WI38 (cell line): ENCODE data around the gene FNDC3B.

Source experiments
- H3K4me3 ChIP-seq: 2 replicates; pipeline ENCODE4 v1.5.1; 2011; ENCODE audit warnings: low read depth, mild to moderate bottlenecking, control low read depth, low read length
- TF ChIP-seq, protein P1 (sequence below): IDR thresholded peaks from 2 replicates; pipeline ENCODE4 v1.5.1; 2012; ENCODE audit warnings: low read depth, mild to moderate bottlenecking, control low read depth, low read length

The FNDC3B gene

DNA sequence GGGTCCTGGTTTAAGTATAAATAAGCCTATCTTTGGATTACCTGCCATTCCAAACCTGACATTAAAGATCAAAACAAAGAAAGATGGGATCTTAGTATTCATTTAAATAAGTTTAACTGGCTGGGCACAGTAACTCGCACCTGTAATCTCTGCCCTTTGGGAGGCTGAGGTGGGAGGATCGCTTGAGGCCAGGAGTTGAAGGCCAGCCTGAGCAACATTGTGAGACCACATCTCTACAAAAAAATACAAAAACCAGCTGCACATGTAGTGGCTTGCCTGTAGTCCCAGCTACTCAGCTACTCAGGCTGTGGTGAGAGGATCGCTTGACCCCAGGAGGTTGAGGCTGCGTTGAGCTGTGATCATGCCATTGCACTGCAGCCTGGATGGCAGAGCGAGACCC lies 176.9 kb downstream of the FNDC3B start:
- H3K4me3 ChIP-seq = no peak overlapping the region
- TF ChIP-seq, protein P1, sequence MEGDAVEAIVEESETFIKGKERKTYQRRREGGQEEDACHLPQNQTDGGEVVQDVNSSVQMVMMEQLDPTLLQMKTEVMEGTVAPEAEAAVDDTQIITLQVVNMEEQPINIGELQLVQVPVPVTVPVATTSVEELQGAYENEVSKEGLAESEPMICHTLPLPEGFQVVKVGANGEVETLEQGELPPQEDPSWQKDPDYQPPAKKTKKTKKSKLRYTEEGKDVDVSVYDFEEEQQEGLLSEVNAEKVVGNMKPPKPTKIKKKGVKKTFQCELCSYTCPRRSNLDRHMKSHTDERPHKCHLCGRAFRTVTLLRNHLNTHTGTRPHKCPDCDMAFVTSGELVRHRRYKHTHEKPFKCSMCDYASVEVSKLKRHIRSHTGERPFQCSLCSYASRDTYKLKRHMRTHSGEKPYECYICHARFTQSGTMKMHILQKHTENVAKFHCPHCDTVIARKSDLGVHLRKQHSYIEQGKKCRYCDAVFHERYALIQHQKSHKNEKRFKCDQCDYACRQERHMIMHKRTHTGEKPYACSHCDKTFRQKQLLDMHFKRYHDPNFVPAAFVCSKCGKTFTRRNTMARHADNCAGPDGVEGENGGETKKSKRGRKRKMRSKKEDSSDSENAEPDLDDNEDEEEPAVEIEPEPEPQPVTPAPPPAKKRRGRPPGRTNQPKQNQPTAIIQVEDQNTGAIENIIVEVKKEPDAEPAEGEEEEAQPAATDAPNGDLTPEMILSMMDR = no peak

DNA sequence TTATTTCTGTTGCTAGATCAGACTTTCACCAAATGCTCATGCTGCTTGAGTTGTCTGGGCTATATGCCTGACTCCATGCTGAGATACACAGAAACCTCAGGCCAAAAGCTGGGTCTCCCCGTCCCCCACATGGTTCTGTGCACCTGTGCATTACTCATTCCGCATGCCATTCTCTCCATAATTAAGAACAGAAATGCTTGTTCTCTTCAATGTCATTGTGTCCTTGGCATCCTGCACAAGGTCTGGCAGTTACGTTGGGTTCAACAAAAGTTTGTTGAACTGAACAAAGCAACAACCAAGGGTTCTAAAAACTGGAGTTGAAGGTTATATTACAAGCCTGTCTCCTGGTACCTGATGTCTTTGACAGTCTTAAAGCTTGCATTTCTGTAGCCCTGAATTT lies 177.5 kb downstream of the FNDC3B start:
- no peak overlapping the region for H3K4me3 ChIP-seq
- TF ChIP-seq, protein P1 = no peak

DNA sequence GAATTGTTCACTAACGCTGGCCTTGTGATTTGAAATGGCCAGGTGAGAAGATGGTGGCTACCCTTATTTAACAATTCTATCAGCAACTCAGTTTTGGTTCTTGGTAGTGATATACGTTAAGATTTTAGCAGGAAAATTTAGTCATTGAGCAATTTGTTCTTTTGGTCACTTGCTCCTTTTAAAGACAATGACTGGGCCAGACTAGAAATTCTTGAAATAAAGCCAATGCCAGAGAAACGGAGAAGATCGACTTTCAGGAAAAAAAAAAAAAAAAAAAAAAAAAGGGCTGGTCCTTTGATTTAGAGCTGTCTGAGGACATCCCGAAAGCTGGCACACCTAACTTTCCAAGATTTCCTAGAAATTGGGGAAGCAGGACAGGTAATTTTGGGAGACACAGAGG lies 178.5 kb downstream of the FNDC3B start:
- TF ChIP-seq, protein P1 = no peak
- no peak overlapping the region for H3K4me3 ChIP-seq

DNA sequence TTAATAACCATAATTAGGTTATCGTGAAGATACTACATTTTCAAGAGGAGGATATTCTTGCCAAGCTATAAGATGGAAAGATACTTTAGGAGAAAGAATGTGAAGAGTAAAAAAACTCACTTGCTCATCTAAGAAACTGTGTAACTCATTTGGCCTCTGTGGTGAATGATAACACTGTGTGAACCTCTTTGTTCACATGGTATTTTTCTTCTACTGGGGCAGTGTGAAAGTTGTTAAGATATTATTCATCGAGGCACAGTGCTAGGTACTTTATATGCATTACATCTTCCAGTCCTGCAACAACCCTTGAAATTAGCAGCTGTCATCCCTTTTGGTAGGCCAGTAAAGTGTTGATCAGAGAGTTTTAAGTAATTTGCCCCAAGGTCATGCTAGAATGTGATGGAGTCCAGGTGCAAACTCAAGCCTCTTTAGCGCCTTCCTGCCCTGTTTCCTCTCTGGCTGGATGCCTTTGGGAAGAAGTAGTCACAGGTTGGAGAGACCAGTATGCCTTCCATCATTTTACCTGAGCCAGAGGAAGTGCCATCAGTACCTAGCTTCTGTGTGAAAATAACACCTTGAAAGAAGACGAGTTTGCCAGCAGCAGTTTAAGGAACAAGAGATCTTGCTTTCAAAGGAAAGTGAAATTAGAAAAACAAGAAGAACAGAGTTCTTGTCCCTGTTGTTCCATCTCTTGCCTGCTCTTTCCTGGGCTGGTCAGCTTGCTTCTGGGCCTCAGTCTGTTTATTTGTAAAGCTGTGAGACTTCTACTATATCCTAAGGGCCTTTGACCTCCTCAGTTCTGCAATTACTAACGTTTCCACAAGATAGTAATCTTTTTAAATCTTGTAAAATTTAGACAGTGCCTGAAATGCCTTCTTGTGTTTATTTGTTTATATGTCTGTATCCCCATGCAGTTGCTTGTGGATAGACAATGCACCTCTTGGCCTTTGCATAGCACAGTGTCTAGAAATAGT lies 179.3 kb downstream of the FNDC3B start:
- TF ChIP-seq, protein P1 = no peak
- no peak overlapping the region for H3K4me3 ChIP-seq

DNA sequence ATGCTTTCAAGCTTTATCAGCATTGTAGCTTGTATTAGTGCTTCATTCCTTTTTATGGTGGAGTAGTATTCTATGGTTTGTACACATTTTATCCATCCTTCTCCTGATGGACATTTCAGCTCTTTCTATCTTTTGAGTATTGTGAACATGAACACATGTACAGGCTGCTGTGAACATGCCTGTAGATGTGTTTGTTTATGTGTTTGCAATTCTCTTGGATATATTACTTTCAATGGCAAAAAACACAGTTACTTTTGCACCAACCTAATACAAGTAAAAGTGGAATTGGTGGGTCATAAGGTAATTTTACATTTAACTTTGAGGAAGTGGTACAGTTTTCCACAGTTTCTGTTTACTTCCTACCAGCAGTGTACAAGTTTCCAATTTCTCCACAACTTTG lies 180.4 kb downstream of the FNDC3B start:
- TF ChIP-seq, protein P1 = no peak
- no peak overlapping the region for H3K4me3 ChIP-seq

DNA sequence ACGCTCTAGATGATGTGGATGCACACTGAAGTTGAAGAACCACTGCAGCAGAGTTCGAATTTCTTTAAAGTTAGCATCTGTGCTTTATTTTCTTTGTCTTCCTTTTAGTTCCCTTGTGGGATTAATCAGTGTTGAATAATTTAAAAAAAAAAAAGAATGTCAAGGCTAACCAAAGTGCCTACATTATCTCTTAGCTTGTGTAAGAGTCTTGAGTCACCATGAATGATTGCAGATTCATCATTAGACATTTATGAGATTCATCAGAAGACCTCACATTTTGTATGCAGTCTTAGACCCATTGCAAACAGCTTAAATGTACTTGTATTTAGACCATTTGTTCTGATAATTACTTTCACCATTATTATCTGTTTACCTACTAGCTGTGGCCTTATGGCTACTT lies 182.2 kb downstream of the FNDC3B start:
- TF ChIP-seq, protein P1 = no peak
- H3K4me3 ChIP-seq = no peak overlapping the region

DNA sequence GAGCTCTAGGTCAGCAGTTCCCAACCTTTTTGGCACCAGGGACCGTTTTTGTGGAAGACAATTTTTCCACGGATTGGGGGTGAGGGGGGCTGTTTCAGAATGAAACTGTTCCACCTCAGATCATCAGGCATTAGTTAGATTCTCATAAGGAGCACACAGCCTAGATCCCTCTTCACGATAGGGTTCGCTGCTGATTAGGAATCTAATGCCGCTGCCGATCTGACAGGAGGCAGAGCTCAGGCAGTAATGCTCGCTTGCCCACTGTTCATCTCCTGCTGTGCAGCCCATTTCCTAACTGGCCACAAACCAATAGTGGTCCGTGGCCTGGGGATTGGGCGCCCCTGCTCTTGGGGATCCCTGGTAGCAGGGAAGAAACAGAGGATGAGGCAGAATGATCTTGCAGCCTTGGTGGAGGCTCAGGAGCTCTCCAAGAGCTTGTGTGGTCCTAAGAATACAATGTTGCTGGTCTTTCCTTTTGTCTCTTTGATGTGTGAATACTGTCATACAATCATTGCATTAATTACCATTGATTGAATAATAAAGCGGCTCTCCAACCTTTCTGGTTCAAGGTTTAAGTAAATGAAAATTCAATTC lies 183.2 kb downstream of the FNDC3B start:
- TF ChIP-seq, protein P1 = no peak
- H3K4me3 ChIP-seq = no peak overlapping the region
